ENCODE data around the gene MYBPC3.

DNA sequence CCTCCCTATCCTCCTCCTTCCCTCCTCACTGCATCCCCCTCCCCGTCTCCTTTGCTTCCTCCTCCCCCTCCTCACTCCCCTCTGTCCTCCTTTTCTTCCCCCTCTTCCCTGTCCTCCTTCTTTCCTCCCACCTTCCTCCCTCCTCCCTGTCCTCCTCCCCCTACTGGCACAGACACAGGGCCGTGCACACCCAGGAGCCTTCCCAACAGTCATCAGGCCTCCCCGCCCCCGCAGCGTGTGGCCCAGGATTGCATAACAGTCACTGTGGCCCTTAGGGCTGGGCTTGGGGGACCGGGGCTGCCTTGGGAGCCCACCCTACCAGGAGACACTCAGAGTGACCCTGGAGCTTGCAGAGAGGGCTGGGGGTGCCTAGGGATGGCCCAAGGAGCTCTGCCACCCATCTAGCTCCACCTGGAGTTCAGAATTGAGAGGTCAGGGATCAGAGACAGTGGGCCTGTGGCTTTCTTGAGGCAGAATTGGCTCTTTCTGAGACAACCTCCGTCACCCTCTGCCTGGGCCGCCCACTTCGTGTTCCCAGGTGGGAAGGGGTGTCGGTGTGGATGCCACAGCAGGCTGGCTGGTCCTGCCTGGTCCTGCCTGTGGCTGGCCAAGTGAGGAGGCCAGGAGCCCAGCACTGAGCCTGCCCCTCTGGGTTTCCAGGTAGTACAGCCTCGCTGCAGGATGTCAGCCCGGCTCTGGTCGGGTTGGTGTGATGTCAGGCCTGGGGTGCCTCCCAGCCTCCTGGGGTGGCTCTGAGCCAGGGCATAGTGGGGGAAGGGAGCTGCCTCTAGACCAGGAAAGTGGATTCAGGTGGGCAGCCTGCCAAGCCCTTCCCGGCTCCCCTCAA is 24.2 kb upstream of the MYBPC3 start:
- TF ChIP-seq, protein P1, sequence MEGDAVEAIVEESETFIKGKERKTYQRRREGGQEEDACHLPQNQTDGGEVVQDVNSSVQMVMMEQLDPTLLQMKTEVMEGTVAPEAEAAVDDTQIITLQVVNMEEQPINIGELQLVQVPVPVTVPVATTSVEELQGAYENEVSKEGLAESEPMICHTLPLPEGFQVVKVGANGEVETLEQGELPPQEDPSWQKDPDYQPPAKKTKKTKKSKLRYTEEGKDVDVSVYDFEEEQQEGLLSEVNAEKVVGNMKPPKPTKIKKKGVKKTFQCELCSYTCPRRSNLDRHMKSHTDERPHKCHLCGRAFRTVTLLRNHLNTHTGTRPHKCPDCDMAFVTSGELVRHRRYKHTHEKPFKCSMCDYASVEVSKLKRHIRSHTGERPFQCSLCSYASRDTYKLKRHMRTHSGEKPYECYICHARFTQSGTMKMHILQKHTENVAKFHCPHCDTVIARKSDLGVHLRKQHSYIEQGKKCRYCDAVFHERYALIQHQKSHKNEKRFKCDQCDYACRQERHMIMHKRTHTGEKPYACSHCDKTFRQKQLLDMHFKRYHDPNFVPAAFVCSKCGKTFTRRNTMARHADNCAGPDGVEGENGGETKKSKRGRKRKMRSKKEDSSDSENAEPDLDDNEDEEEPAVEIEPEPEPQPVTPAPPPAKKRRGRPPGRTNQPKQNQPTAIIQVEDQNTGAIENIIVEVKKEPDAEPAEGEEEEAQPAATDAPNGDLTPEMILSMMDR (IDR thresholded peaks at IDR 0.05), result no peak
- TF ChIP-seq POLR2A (IDR thresholded peaks at IDR 0.05), result no peak
